H1 (cell line): ENCODE measurements around the gene KLHL3. TPM values are rescaled to one million over a fixed set of nuclear protein-coding genes. Genes with fewer than 3 reads are reported as not detected.

ENCODE experiments used
- CTCF ChIA-PET: fragments of 300-600 bp; sonication (Branson Sonifier 250); formaldehyde crosslinking; loops from one replicate; lab custom pipeline; 2021; ENCODE audit not compliant: partially characterized antibody; lab: Charles Lee
- POLR2A ChIA-PET: fragments of 300-600 bp; sonication (Branson Sonifier 250); formaldehyde crosslinking; loops from one replicate; lab custom pipeline; 2021; ENCODE audit warnings: inconsistent platforms; ENCODE audit not compliant: partially characterized antibody; lab: Charles Lee
- DNase-seq, 2 experiments: peaks; one replicate each; pipeline versions ENCODE4 v3.0.0 to v3.0.0-alpha.2; 2010 to 2022; ENCODE audit warnings: low spot score in 2 of 2, low read depth in 1 of 2, mixed read lengths in 1 of 2
- FAIRE-seq: peaks from 2 replicates; lab custom pipeline; 2011; peaks lifted over from hg19 to GRCh38; lab: Jason Lieb, UNC
- H2AFZ ChIP-seq: 2 replicates; pipeline ENCODE4 v1.8.1; 2012; ENCODE audit warnings: low read length, inconsistent platforms
- H2AK5ac ChIP-seq: 2 replicates; pipeline ENCODE4 v1.6.1; 2013; ENCODE audit warnings: low read depth, low read length
- H2BK120ac ChIP-seq: replicated peaks from 2 replicates; pipeline ENCODE3; 2013; ENCODE audit warnings: low read depth, low read length, inconsistent platforms
- H2BK12ac ChIP-seq: 2 replicates; pipeline ENCODE4 v1.6.1; 2013; ENCODE audit warnings: low read depth, low read length
- H2BK15ac ChIP-seq: 2 replicates; pipeline ENCODE4 v1.6.1; 2013; ENCODE audit warnings: low read length
- H2BK20ac ChIP-seq: 2 replicates; pipeline ENCODE4 v1.6.1; 2013; ENCODE audit warnings: low read length
- H2BK5ac ChIP-seq: 2 replicates; pipeline ENCODE4 v1.6.1; 2013; ENCODE audit warnings: low read depth, low read length
- H3K14ac ChIP-seq: 2 replicates; pipeline ENCODE4 v1.6.1; 2013; ENCODE audit warnings: inconsistent platforms; ENCODE audit not compliant: insufficient read length
- H3K18ac ChIP-seq: 2 replicates; pipeline ENCODE4 v1.6.1; 2013; ENCODE audit warnings: low read length; ENCODE audit errors: extremely low read depth
- H3K23ac ChIP-seq: 2 replicates; pipeline ENCODE4 v1.6.1; 2013; ENCODE audit warnings: inconsistent platforms; ENCODE audit not compliant: insufficient read length
- H3K23me2 ChIP-seq: 2 replicates; pipeline ENCODE4 v1.6.1; 2013; ENCODE audit warnings: low read depth, low read length
- H3K27ac ChIP-seq: 2 replicates; pipeline ENCODE4 v1.6.1; 2011; ENCODE audit warnings: low read depth, low read length, inconsistent platforms
- H3K27me3 ChIP-seq, 4 experiments: replicated peaks in 1 of 4; 1 replicate in 1 of 4; 2 replicates in 3 of 4; pipeline versions ENCODE4 v1.6.1 to v1.8.1; 2011 to 2013; ENCODE audit warnings: low read length in 3 of 4, mild to moderate bottlenecking in 3 of 4, inconsistent platforms in 2 of 4, mixed read lengths in 2 of 4, moderate library complexity in 1 of 4; ENCODE audit not compliant: control insufficient read depth in 3 of 4, insufficient read depth in 3 of 4; ENCODE audit errors: extremely low read depth in 1 of 4
- H3K36me3 ChIP-seq, 4 experiments: 2 replicates each; pipeline versions ENCODE4 v1.6.1 to v1.8.1; 2011 to 2013; ENCODE audit warnings: mild to moderate bottlenecking in 4 of 4, low read length in 3 of 4, moderate library complexity in 2 of 4, control low read depth in 1 of 4, inconsistent platforms in 1 of 4; ENCODE audit not compliant: insufficient read depth in 4 of 4, control insufficient read depth in 2 of 4
- H3K4ac ChIP-seq: replicated peaks from 2 replicates; pipeline ENCODE3; 2013; ENCODE audit warnings: low read length, low read depth, mixed read lengths, inconsistent platforms; ENCODE audit not compliant: insufficient read length
- H3K4me1 ChIP-seq, 4 experiments: replicated peaks in 1 of 4; 1 replicate in 1 of 4; 2 replicates in 3 of 4; pipeline versions ENCODE4 v1.6.1 to v1.8.1; 2011 to 2013; ENCODE audit warnings: low read length in 3 of 4, inconsistent platforms in 2 of 4, mixed read lengths in 1 of 4; ENCODE audit not compliant: insufficient read depth in 4 of 4, control insufficient read depth in 3 of 4
- H3K4me2 ChIP-seq, 2 experiments: 2 replicates each; pipeline versions ENCODE4 v1.6.1 to v1.8.1; 2011 to 2013; ENCODE audit warnings: low read depth in 2 of 2, low read length in 2 of 2, control low read depth in 1 of 2, inconsistent platforms in 1 of 2, mild to moderate bottlenecking in 1 of 2; ENCODE audit not compliant: insufficient read depth in 1 of 2
- H3K4me3 ChIP-seq, 4 experiments: fragments of 200-600, 300-600 bp in 1 of 4; sonication (generic), shearing (Covaris generic), sonication (Bioruptor Twin) in 1 of 4; 2 replicates each; pipeline versions ENCODE4 v1.5.1 to v1.8.1; 2011 to 2016; ENCODE audit warnings: low read length in 4 of 4, low read depth in 3 of 4, control low read depth in 2 of 4, inconsistent platforms in 2 of 4, mild to moderate bottlenecking in 2 of 4, mixed read lengths in 1 of 4, moderate library complexity in 1 of 4; ENCODE audit not compliant: insufficient read depth in 2 of 4; ENCODE audit errors: extremely low read depth in 1 of 4
- H3K56ac ChIP-seq: replicated peaks from 2 replicates; pipeline ENCODE3; 2013; ENCODE audit warnings: low read depth, mild to moderate bottlenecking, mixed read lengths, low read length, inconsistent platforms; ENCODE audit not compliant: insufficient read length
- H3K79me1 ChIP-seq: 2 replicates; pipeline ENCODE4 v1.6.1; 2013; ENCODE audit warnings: low read depth, low read length, control low read depth
- H3K79me2 ChIP-seq, 2 experiments: 2 replicates each; pipeline versions ENCODE4 v1.6.1 to v1.8.1; 2012 to 2013; ENCODE audit warnings: low read length in 2 of 2, mild to moderate bottlenecking in 2 of 2, inconsistent platforms in 1 of 2; ENCODE audit not compliant: insufficient read depth in 2 of 2, control insufficient read depth in 1 of 2
- H3K9ac ChIP-seq, 4 experiments: replicated peaks in 1 of 4; 1 replicate in 1 of 4; 2 replicates in 3 of 4; pipeline versions ENCODE4 v1.6.1 to v1.8.1; 2011 to 2013; ENCODE audit warnings: low read depth in 3 of 4, low read length in 3 of 4, control low read depth in 2 of 4, mild to moderate bottlenecking in 2 of 4, moderate library complexity in 2 of 4, inconsistent platforms in 1 of 4; ENCODE audit errors: extremely low read depth in 1 of 4
- H3K9me3 ChIP-seq, 2 experiments: 2 replicates each; pipeline versions ENCODE4 v1.6.1 to v1.8.1; 2012 to 2013; ENCODE audit warnings: mild to moderate bottlenecking in 2 of 2, moderate library complexity in 2 of 2, control low read depth in 1 of 2, inconsistent platforms in 1 of 2, low read depth in 1 of 2, low read length in 1 of 2, mixed read lengths in 1 of 2; ENCODE audit not compliant: insufficient read depth in 2 of 2
- H4K20me1 ChIP-seq, 2 experiments: replicated peaks in 1 of 2; 2 replicates each; pipeline versions ENCODE3 to v1.8.1; 2011 to 2013; ENCODE audit warnings: inconsistent platforms in 2 of 2, low read length in 2 of 2, mild to moderate bottlenecking in 1 of 2; ENCODE audit not compliant: insufficient read depth in 2 of 2, control insufficient read depth in 1 of 2
- H4K5ac ChIP-seq: 2 replicates; pipeline ENCODE4 v1.6.1; 2013; ENCODE audit warnings: low read length, low read depth, mixed read lengths, inconsistent platforms; ENCODE audit not compliant: insufficient read length
- H4K8ac ChIP-seq: 2 replicates; pipeline ENCODE4 v1.8.0; 2013; ENCODE audit warnings: mild to moderate bottlenecking, moderate library complexity, low read length, inconsistent platforms; ENCODE audit not compliant: insufficient read depth; ENCODE audit errors: extremely low read depth
- H4K91ac ChIP-seq: replicated peaks from 2 replicates; pipeline ENCODE3; 2013; ENCODE audit warnings: low read length, mixed read lengths, inconsistent platforms; ENCODE audit not compliant: insufficient read length
- GTF2F1 ChIP-seq: IDR thresholded peaks from 2 replicates; pipeline ENCODE4 v1.6.1; 2012; ENCODE audit warnings: low read depth, low read length, improper control_type of control experiment, borderline replicate concordance
- RNF2 ChIP-seq: fragments of 200-900, 300-1000 bp; sonication (generic); IDR thresholded peaks from 2 replicates; pipeline ENCODE4 v1.7.1; 2016; ENCODE audit warnings: borderline replicate concordance, low read depth, mild to moderate bottlenecking, antibody characterized with exemption, low read length; ENCODE audit not compliant: poor library complexity, severe bottlenecking; ENCODE audit errors: missing control alignments
- SP1 ChIP-seq: IDR thresholded peaks from 2 replicates; pipeline ENCODE4 v1.6.1; 2011; ENCODE audit warnings: low read depth, low read length
- SP4 ChIP-seq: IDR thresholded peaks from 2 replicates; pipeline ENCODE4 v1.6.1; 2012; ENCODE audit warnings: low read length, inconsistent platforms
- WGBS, 2 experiments: shearing (Covaris generic) in 1 of 2; methylation state at CpG; one replicate each; pipeline versions ENCODE4 v1.1.6 to v1.1.7; 2013 to 2015; ENCODE audit warnings: low lambda C conversion rate in 2 of 2, mixed read lengths in 2 of 2, inconsistent platforms in 1 of 2, low coverage in 1 of 2, missing lambda C conversion rate in 1 of 2; ENCODE audit not compliant: insufficient replicate concordance in 2 of 2, insufficient coverage in 1 of 2, insufficient read length in 1 of 2; ENCODE audit errors: extremely low coverage in 1 of 2, missing lambda C conversion rate in 1 of 2; 5-methylcytosine and 5-hydroxymethylcytosine counted together
- polyA plus RNA-seq, 7 experiments: library from polyadenylated mRNA; depleted of rRNA in 3 of 7; stranded (reverse) in 5 of 7; unstranded in 2 of 7; fragments of >200 nt in 5 of 7; fragments of 200-250 nt in 2 of 7; gene quantifications; 1 replicate in 5 of 7; 2 replicates in 1 of 7; 4 replicates in 1 of 7; pipeline versions ENCODE4 v1.2.1 to v1.2.3, GENCODE V29; 2011 to 2013; ENCODE audit warnings: missing spikeins in 2 of 7, mixed read lengths in 2 of 7
- total RNA-seq: library from RNA; stranded (reverse); fragmentation: NEBNext Ultra II Directional; extraction: Animal tissue kit (Norgen Biotek cat#: 25700); gene quantifications from 2 replicates; pipeline ENCODE4 v1.2.1, GENCODE V29; 2021

Gene KLHL3
- total and polyA plus RNA-seq, 2 of the 8 experiments (the other 6 are each of a cell fraction or from before 2014, with no cell fraction given): 7.4 to 13.7 TPM

DNA sequence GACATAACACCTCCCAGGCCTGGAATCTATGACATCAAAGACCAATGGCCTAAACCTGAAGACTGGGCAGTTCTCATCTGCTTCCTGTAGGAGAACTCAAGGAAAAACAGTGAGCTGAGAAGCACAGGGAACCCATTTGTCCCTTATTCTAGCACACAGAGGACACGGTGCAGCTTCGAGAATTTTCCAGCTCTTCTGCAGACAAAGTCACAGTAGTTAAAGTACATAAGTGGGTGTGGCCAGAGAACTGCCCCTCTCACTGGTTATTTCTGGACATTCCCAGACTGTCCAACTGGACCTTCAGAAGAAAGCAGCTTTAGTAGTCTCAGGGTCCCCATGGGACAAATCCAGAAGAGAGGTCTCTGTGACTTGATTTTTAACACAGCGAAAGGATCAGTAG is 114.6 kb downstream of the KLHL3 start:
- no peaks in the 10 kb centered on the region for H3K27me3 ChIP-seq
- no peak overlapping the region for H3K56ac ChIP-seq
- no peak overlapping the region for H2BK5ac ChIP-seq
- H3K14ac ChIP-seq: no peak overlapping the region
- no peak overlapping the region for H3K9ac ChIP-seq
- no peaks in the 10 kb centered on the region for H3K79me2 ChIP-seq
- no peaks in the 10 kb centered on the region for H3K23me2 ChIP-seq
- no peak overlapping the region for H2AFZ ChIP-seq
- no peak overlapping the region for H2BK12ac ChIP-seq
- no peak overlapping the region for H2AK5ac ChIP-seq
- H3K9me3 ChIP-seq: no peaks in the 10 kb centered on the region
- H2BK20ac ChIP-seq: no peak overlapping the region
- WGBS, 2 experiments: 88% methylated on average over 3 of the region's 3 CpGs; no CpG with 5 or more reads in 1 of the 2 experiments
- H3K23ac ChIP-seq: no peak overlapping the region
- no peak overlapping the region for H4K91ac ChIP-seq
- no peak overlapping the region for H3K4me2 ChIP-seq
- H2BK15ac ChIP-seq: no peak overlapping the region
- no peak overlapping the region for H2BK120ac ChIP-seq
- H3K4me3 ChIP-seq: no peak overlapping the region
- no peak overlapping the region for H4K5ac ChIP-seq
- no peak overlapping the region for H3K18ac ChIP-seq
- H4K20me1 ChIP-seq: peaks cover 0 to 6% of the 10 kb centered on the region in 2 experiments
- no peak overlapping the region for H4K8ac ChIP-seq
- ChIA-PET CTCF (interaction anchor here (0.7 to 6.0 kb wide), 5 partner anchors 8 to 157 kb away, joined by 3 to 38 read pairs (median 7); no protein-coding TSS in a partner anchor), POLR2A (interaction anchor here (1.2 kb wide), 1 partner anchor 121 kb away, joined by 3 read pairs; no protein-coding TSS in a partner anchor)
- H3K27ac ChIP-seq: no peak overlapping the region
- no peaks in the 10 kb centered on the region; a peak in 1 of 7 replicates for H3K4me1 ChIP-seq
- peaks cover 0 to 5% (median 0%) of the 10 kb centered on the region in 4 experiments; a peak in 2 of 8 replicates for H3K36me3 ChIP-seq
- no peak for TF ChIP-seq RNF2
- TF ChIP-seq SP1: no peak
- no peak for TF ChIP-seq GTF2F1
- TF ChIP-seq SP4: no peak
- TF ChIP-seq, all 59 proteins: peak for 0
- no peaks in the 10 kb centered on the region; the same call in 1 of the 2 replicates for H3K79me1 ChIP-seq
- FAIRE-seq: no peak
- no peak for DNase-seq
- H3K4ac ChIP-seq: no peak overlapping the region
